Left ventricle myocardium inferior (tissue), 1 donor: ENCODE measurements around the gene TPD52L2. TPM values are rescaled to one million over a fixed set of nuclear protein-coding genes. Genes with fewer than 3 reads are reported as not detected.
"Not testable (repeated sequence)": the region's sequence is repeated elsewhere in the genome, so short reads cannot be mapped to it uniquely, and the experiment has no call there.

Experiments
- DNase-seq: peaks from one replicate; pipeline ENCODE4 v3.0.0-alpha.2; 2020
- H3K27ac ChIP-seq: fragments of 200-600 bp; replicated peaks from 2 replicates; pipeline ENCODE4 v1.8.0; 2021
- H3K27me3 ChIP-seq: fragments of 200-600 bp; 2 replicates; pipeline ENCODE4 v1.8.0; 2021; ENCODE audit warnings: low read depth
- H3K36me3 ChIP-seq: fragments of 200-600 bp; 2 replicates; pipeline ENCODE4 v1.8.0; 2021
- H3K4me1 ChIP-seq: fragments of 200-600 bp; 2 replicates; pipeline ENCODE4 v1.8.0; 2021
- H3K4me3 ChIP-seq: fragments of 200-600 bp; 2 replicates; pipeline ENCODE4 v1.8.0; 2021; ENCODE audit warnings: mild to moderate bottlenecking, moderate library complexity
- H3K9me3 ChIP-seq: fragments of 200-600 bp; replicated peaks from 2 replicates; pipeline ENCODE4 v1.8.0; 2021
- CTCF ChIP-seq: fragments of 200-600 bp; IDR thresholded peaks from 2 replicates; pipeline ENCODE4 v1.8.0; 2021; ENCODE audit warnings: antibody characterized with exemption, mild to moderate bottlenecking, borderline replicate concordance
- intact Hi-C: fragments of 100-400 bp; cut with micrococcal nuclease; formaldehyde crosslinking; loops from one replicate; pipeline ENCODE4 v1.11.0; 2022
- total RNA-seq: library from RNA; stranded (reverse); fragmentation: NEBNext Ultra II Directional; extraction: Animal tissue kit (Norgen Biotek cat#: 25700); gene quantifications from one replicate; pipeline ENCODE4 v1.2.1, GENCODE V29; 2021
- donor health status: DM: no; HTN: yes; CAD: no; lungs with severe emphysema.

The TPD52L2 gene
- total RNA-seq, 1 donor from 2014 or later, result 72.0 TPM

GRCh38 chr20:63915471-63915870 is 50.4 kb downstream of the TPD52L2 start:
- no peaks in the 10 kb centered on the region for H3K36me3 ChIP-seq
- no peak for TF ChIP-seq CTCF
- H3K27me3 ChIP-seq, result no peaks in the 10 kb centered on the region
- peaks cover 9% of the 10 kb centered on the region for H3K9me3 ChIP-seq
- peak overlapping the region; percentile 34 for H3K27ac ChIP-seq
- H3K4me1 ChIP-seq, result peaks cover 48% of the 10 kb centered on the region
- intact Hi-C loops, result no loop called here
- peak; percentile 61 for DNase-seq
- H3K4me3 ChIP-seq, result no peak overlapping the region

- intact Hi-C loops, DNase-seq, H3K27me3 ChIP-seq, H3K4me3 ChIP-seq, H3K9me3 ChIP-seq, H3K36me3 ChIP-seq: not testable (repeated sequence)
- Histone ChIP-seq H3K4me1 (peaks cover 42% of the 10 kb centered on the region), H3K27ac (peak overlapping the region; percentile 34)
Measured at GRCh38 chr20:63916371-63916939, 51.4 kb downstream of the TPD52L2 start.

- no peaks in the 10 kb centered on the region for H3K27me3 ChIP-seq
- TF ChIP-seq CTCF, result no peak
- H3K27ac ChIP-seq, result no peak overlapping the region
- no peak overlapping the region for H3K4me3 ChIP-seq
- H3K4me1 ChIP-seq, result peaks cover 28% of the 10 kb centered on the region
- peaks cover 7% of the 10 kb centered on the region for H3K36me3 ChIP-seq
- peaks cover 9% of the 10 kb centered on the region for H3K9me3 ChIP-seq
- DNase-seq, result no peak
- intact Hi-C loops, result no loop called here
Measured at GRCh38 chr20:63917811-63918210, 52.7 kb downstream of the TPD52L2 start.

- no peak for DNase-seq
- Histone ChIP-seq H3K27ac (no peak overlapping the region), H3K36me3 (peaks cover 7% of the 10 kb centered on the region), H3K4me3 (no peak overlapping the region), H3K4me1 (peaks cover 29% of the 10 kb centered on the region), H3K27me3 (no peaks in the 10 kb centered on the region), H3K9me3 (peaks cover 9% of the 10 kb centered on the region)
- intact Hi-C loops, result no loop called here
- no peak for TF ChIP-seq CTCF
Measured at GRCh38 chr20:63919130-63919529, 54.1 kb downstream of the TPD52L2 start.

GRCh38 chr20:63920226-63920625 is 55.2 kb downstream of the TPD52L2 start:
- Histone ChIP-seq H3K36me3 (peaks cover 7% of the 10 kb centered on the region), H3K9me3 (peaks cover 9% of the 10 kb centered on the region), H3K27ac (no peak overlapping the region), H3K27me3 (no peaks in the 10 kb centered on the region), H3K4me3 (no peak overlapping the region), H3K4me1 (peaks cover 22% of the 10 kb centered on the region)
- intact Hi-C loops, result no loop called here
- DNase-seq, result no peak
- TF ChIP-seq CTCF, result no peak

- Histone ChIP-seq H3K4me3 (no peak overlapping the region), H3K9me3 (no peaks in the 10 kb centered on the region), H3K4me1 (peaks cover 24% of the 10 kb centered on the region), H3K36me3 (peaks cover 26% of the 10 kb centered on the region), H3K27ac (no peak overlapping the region), H3K27me3 (no peaks in the 10 kb centered on the region)
- DNase-seq, result no peak
- no peak for TF ChIP-seq CTCF
- intact Hi-C loops, result no loop called here
Measured at GRCh38 chr20:63923651-63924050, 58.6 kb downstream of the TPD52L2 start.
